HL-60/S4 treated with phorbol 12-myristate 13-acetate at 8.2 ng/mL for 4 days and 3 days (cell line): ENCODE data around the gene COPE.
"Not testable (repeated sequence)": the region's sequence is repeated elsewhere in the genome, so short reads cannot be mapped to it uniquely, and the experiment has no call there.

Experiments used
- in situ Hi-C: fragments of 300-500 bp; cut with MboI; formaldehyde crosslinking; loops from 2 replicates; pipeline ENCODE4 v1.15.0; 2022; ENCODE audit warnings: low sequenced_read_pairs

COPE gene

DNA sequence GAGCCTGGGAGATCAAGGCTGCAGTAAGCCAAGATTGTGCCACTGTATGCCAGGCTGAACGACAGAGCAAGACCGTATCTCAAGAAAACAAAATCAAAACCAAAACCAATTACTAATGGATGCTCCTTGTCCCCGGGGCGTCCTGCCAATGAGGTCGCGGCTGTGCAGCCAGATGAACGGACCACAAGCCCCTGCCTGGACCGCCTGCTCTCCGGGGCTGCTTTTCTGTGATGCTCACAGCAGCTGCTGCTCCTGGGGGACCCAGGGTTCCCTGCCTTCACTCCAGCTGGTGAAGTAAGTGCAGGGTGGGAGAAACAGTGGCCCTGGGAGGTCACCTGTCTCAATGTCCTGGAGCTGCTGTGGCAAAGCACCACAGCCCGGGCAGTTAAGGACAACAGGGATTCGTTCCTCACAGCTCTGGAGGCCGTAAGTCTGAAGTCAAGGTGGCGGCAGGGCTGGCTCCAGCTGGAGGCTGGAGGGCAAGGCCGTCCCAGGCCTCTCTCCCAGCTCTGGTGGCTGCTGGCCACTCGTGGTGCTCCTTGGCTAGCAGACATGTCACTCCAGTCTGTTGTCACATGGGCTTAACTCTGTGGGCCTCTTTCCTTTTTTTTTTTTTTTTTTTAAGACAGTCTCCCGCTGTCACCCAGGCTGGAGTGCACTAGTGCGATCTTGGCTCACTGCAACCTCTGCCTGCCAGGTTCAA, 10.1 kb downstream of the COPE start:
- in situ Hi-C loops = no loop called here

DNA sequence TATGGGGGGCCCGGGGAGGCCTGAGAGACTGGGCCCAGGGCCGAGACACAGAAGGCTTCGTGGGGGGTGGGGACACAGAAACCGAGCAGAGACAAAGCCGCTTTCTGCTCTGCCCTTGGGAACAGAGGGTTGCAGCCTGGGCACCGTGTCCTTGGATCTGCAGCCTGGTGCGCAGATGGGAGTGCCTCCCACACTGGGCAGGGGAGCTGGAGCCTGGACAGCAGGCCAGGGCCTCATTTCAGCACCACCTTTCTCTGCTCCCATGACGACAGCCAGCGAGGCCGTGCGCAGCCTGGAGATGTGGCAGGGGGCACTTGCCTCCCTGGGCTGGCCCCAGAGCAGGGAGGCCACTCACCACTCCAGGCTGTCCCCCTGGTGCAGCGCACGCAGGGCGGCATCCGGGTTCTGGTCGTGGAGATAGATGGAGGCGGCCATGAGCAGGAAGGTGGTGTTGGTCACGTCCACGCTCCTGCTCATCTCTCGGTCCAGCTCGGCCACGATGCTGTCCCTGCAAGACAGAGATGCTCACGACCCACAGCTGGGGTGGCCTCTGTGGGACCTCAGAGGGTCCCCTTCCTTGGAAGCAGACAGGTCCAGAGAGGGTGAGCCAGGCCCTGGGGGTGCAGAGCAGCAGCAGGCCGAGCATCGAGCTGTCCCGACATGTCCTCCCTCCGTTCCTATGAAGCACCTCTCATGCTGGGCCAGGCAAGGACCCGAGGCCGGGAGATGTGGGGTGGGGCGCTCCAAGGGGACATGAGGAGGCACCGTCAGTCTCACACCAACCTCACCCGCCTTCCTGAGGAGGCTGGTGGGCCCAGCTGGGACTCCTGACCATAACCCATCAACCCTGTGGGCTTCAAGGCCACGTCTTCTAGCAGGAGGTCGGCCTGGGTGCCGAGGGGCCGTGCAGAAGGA, 12.3 kb downstream of the COPE start:
- in situ Hi-C loops = no loop called here

DNA sequence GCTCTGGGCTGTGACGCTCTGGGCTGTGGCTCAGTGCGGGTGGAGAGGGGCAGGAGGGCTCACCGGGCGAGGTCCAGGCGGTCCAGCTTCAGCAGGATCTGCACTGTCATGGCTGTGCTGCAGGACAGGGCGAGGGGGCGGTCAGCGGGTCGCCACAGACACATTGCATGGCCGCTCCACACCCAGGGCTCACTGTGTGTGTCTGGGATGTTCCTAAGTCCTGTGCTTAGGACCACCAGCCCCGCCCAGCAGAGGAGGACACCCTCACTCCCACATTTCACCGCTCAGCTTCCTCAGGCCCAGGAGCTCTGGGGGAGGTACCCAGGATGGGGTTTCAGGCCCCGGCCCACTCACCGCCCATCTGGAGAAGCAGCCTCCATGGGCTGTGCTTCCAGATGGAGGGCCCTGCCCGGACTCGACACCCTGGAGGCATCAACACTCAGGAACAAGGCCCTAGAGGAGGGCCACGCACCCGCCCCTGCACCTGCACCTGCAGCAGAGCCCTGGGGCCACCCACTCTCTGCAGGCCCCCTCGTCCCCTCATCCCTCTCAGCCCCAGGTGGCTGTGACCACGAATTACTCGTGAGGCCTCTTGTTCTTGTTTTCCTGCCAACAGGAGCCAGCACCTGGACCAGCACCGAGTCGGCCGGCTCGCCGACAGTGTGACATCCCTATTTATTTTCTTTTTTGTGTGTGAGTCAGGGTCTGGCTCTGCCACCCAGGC, 13.5 kb downstream of the COPE start:
- in situ Hi-C loops = no loop called here

DNA sequence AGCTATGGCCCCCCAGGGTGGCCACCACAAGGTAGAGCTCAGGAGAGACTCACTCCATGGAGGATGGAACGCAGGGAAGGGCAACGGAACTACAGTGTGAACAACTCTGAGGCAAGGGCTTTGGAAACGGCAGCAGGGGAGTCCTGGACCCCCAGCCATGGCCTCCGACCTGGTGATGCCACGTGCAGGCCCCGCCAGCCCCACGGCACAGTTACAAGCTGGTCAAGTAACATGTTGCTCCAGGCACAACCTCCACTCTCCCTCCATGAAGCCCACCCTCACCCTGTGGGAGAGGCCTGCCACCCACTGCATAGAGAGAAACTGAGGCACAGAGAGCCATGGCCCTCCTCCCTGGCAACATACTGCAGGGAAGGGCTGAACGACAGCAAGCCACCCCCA, 14.1 kb downstream of the COPE start:
- in situ Hi-C loops = no loop called here

DNA sequence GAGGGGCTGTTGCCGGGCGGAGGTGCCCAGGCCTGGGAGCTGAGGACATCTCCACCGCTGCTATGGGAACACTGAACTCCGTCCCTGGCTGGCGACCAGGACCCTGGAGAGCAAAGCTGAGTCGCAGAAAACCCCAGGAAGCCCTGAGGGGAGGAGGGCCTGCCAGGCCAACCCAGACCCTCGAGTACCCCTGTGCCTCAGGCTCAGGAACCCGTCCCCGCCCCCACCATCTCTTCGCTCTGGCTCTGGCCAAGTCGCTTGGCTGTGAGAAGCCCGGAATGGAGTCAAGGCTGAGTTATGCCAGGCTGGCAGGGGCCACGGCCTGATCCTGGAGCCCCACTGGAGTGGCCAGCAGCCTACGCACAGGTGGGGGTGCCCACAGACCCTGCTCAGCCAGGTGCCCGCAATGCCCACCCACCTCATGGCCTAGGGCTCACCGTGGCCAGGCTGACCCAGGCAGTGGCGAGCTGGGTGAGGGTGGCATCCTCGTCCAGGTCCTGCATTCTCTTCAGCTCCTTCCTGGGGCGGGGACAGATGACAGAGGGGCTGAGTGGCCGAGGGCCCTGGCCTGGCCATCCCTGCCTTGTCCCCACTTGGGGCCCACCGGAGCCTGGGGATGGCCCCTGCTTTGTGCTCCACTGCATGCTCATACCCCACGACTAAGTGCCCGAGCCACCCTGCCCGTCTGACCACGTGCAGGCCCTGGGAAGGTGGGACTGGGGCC, 14.7 kb downstream of the COPE start:
- in situ Hi-C loops = no loop called here

DNA sequence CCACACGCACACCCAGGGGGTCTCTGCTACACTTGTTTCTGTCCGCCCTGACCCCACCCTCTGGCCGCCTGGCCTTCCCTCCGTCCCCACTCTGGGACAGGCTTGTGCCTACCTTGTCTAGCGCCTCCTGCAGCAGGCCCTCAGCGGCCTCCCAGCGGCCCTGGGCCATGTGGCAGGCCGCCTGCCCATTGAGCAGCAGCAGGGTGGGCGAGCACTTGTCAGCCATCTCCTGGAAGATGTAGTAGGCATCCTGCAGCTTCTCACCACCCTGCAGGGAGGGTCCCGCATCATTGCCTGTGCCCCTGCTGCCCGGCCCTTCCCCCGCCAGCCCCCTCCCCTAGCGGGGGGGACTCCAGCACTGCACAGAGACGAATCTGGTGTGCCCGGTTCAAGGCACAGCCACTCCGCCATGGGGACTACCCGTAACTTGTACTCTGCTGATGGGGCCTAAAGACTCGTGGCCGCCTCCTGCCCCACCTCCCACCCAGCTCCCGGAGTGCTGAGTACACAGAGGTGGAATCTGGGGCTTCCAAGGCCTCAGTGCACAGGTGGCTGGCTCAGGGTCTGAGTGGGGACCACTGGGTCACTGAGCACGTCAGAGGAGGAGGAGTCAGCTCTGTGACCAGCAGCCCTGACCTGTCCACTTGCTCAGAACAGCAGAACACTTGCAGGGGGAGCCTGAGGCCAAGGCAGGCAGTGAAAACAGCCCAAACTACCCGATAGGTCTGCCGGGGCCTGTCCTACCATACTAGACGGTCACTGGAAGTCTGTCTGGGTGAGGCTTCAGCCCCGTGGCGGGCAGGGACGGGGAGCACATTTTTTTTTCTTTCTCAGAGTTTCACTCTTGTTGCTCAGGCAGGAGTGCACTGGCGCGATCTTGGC, 15.8 kb downstream of the COPE start:
- in situ Hi-C loops = no loop called here

DNA sequence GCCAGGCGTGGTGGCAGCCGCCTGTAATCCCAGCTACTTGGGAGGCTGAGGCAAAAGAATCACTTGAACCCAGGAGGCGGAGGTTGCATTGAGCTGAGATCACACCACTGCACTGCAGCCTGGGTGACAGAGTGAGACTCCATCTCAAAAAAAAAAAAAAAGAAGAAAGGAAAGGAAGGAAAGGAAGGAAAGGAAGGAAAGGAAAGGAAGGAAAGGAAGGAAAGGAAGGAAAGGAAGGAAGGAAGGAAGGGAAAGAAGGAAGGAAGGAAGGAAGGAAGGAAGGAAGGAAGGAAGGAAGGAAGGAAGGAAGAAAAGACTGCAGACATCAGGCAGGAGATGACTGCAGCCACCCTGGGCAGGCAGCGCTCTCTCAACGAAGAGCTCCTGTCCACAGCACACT, 16.7 kb downstream of the COPE start:
- in situ Hi-C loops = not testable (repeated sequence)

DNA sequence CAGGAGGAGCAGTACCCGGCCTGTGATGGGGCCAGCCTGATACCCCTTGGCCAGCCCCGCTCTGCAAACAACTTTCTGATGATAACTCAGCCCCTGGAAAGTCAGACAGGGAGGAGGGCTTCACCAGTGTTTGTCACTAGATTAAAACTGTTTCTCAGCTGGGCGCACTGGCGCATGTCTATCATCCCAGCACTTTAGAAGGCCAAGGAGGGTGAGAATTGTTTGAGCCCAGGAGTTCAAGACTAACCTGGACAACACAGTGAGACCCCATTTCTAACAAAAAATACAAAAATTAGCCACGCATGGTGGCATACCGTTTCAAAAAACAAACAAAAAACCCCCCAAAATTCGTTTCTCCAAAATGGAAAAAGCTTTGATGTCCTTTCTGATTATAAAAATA, 17.7 kb downstream of the COPE start:
- in situ Hi-C loops = no loop called here

DNA sequence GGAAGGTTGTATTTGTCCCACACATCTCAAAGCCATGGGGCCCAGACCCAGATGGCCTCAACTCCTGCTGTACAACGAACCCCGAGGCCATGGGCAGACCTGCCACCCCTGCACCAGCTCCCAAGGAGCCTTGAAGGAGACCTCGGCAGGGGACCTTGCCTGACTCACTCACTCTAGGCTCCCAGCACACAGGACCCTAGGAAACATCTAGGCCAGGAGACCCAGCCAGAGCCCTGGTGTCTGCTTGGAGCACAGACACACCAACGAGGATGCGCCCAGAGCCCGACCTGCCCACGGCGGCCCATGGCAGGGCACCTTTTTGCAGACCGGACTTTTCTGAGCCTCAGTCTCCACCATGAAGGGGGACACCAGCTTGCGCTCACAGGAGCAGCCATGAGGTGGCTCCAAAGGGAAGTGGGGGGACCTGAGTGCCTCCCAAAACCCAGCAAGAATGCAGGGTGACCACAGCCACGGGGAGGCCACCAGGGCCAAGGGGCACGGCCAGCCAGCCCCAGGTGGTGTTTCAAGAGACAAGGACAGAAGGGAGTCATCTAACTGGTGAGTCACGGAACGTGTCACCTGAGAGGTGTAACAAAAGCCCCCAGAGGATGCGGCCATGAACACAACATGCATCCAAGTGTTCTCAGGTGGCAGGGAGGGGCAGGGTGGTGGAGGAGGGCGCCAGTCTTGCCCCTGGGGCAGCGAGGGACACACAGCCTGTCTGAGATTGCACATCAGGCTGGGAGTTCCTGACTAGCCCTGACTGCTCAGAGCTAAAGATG, 18.3 kb downstream of the COPE start:
- in situ Hi-C loops = no loop called here

DNA sequence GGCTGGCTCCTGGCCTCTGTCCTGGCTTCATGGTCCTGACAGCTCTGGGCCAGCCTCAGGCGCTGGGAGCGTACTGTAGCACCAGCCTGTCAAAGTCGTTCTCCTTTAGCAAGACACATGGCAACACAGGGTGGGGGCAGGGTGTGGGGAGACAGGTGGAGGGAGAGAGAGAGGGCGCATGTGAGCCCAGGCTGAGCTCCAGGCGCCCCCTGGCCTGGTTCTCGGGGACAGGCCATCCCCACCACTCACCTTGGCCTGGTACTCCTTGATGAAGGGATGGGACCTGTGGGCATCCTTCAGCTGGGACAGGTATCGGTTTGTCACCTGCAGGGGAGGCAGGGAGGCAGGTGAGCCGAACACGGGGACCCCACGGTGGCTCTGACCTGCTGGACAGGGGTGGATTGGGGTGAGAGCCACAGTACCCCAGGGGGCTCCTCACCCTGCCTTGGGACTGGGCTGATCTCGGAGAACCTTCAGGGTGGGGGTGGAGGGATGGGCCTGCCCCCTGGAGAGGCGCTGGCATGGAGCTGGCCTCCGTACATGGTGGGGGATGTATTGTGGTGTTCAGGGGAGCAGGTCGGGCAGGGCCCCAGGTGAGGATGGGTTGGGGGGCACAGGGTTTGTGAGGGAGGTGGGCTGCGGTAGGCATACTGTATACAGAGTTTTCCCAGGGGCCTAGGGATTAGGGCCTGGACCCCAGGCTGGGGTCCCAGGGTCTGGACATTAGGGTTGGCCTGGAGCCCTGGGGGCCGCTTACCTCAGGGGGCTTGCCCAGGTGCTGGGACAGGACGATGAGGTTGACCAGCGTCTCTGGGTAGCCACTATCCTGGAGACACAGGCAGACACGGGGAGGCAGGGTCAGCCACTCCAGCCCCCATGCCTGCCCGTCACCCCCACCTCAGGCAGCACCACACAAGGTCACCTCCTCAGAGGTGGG, 19.3 kb downstream of the COPE start:
- in situ Hi-C loops = no loop called here

DNA sequence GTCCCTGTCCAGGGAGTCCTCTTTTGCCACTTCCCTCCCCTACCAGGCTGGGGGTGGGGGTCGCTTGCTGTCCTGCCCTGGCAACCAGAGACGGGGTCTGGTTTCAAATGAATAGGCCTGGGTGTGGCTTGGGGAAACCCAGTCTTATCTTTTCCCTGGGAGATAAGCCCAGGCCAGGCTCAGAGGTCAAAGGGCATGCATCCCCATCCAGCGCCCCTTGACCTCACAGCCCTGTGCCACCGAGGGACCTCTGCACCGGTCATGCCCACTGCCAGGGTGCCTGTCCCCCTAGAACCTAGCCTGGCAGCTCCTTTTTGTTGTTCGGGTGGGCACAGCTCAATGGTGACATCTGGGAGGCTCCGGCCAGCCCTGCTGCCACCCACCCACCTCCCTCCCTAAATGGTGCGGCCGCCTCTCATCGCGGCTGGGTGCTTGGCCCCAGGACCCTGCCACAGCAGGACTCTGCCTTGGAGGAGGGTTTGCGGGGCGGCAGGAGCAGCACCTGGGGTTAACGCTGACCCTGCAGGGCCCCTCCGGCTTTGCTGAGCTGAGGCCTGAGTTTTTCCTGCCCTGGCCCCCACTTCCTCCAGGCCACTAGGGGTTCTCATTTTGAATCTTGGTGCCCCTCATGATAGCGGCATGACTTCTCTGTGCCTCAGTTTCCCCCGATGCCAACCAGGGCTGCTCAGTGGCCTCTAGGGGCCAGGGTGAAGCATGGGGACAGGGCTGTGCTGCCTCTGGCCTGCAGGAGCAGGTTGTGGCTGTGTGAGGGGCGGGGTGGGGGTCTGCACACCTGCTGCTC, 20.4 kb downstream of the COPE start:
- in situ Hi-C loops = no loop called here

DNA sequence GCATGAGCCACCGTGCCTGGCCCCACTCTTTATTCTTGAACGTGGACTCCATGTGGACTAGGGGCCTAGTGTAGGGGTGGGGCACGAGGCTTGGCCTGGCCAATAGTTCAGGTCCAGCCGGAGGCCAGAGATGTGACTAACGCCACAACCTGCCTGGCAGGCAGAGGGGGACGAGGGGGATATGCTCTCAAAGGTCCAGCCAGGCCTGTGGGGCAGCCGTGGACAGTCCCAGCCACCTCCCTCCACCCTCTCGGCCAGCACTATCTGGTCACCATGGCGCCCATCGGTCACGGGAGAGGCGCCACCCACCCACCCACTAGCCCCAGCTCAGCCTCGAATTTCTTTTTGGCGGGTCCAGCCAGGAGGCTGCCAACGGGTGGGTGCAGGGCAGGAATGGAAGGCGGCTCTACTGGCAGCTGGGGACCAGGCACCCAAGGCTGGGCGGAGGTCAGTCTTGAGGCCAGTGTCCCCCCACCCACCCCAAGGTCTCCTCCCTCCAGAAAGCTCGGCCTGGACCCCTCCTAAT, 21.0 kb downstream of the COPE start:
- in situ Hi-C loops = no loop called here

DNA sequence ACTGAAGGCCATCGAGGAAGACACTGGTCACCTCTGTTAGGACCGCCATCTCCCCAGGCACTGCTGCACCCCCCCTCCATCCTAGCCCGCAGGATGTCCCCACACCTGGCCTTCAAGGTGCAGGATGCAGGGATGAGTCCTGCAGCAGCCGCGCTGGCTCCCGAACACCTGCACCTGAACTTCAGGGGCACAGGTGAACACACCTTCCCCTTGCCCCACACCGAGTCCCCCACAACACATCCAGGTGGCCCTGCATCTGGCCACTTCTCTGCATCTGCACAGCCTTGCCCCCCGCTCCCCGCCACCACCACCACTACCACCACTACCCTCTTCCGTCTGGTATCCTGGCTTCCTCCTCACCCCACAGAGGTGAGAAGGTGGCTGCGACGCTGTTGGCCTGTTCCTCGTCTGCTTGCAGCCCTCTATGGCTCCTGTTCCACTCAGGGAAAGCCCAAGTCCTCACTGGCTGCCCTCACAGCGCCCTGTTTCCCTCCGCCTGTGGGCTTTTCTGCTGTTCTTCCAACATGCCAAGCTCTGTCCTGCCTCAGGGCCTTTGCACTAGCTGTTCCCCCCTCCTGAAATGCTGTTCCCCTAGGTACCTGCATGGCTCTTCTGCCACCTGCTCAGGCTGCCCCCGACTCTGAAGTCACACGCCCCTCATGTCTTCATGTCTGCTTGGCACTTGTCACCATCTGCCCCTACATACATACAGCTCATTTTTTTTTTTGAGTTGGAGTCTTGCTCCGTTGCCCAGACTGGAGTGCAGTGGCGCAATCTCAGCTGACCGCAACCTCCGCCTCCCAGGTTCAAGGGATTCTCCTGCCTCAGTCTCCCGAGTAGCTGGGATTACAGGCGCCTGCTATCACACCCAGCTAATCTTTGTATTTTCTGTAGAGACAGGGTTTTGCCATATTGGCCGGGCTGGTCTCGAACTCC, 21.8 kb downstream of the COPE start:
- in situ Hi-C loops = no loop called here

DNA sequence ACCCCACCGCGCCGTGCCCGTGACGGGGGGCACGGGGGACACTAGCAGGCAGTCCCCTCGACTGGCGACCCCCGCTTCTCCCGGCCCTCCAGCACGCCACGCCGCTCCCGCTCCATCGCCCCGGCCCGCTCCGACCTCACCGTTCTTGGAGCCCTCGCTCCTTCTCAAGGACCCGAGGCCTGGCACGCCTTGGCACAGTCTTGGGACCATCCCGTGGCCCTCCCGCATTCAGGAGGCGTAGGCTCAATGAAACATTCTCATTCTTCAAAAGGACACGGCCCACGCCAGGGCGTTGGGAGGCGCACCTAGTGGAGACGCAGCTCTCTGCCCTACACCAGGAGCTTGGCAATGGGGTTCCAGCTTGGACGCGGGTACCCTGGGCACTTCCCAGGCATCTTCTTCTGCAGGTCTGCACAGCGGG, 22.8 kb downstream of the COPE start:
- in situ Hi-C loops = no loop called here

DNA sequence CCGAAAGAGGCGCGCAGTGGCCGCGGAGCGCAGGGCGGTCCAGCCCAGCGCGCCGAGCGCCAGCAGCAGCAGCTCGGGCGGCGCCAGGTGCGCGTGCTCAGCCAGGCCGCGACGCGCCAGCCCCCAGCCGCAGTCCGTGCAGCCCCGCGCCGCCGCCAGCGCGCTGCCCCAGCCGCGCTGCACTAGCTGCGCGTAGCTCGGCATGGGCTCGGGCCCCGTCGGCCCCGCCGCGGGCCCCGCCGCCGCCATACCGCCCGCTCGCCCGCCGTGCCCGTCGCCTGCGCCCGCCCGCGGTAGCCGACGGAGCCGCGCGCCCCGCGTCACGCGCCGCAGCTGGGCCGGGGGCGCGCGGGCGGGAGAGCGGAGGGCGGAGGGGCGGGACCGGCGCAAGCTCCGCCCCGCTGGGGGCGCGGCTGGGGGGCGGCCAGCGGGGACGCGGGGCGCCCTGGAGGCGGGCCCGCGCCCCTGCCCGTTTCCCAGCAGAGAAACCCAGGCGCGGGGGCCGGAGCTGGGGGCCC, 23.3 kb downstream of the COPE start, which contains the start of gene CERS1:
TSS of gene CERS1 (minus strand) at position 335 of the 518 bp plus-strand sequence. CDS start at position 249, 86 bp downstream.
- in situ Hi-C loops = no loop called here
